GM12874 (cell line): ENCODE results near the gene REPS1.

Source experiments
- TF ChIP-seq, protein P1 (sequence below): IDR thresholded peaks from 2 replicates; pipeline ENCODE4 v1.5.1; 2011; ENCODE audit warnings: low read depth, mild to moderate bottlenecking, control low read depth, low read length, moderate library complexity; ENCODE audit not compliant: insufficient read depth

Gene REPS1

DNA sequence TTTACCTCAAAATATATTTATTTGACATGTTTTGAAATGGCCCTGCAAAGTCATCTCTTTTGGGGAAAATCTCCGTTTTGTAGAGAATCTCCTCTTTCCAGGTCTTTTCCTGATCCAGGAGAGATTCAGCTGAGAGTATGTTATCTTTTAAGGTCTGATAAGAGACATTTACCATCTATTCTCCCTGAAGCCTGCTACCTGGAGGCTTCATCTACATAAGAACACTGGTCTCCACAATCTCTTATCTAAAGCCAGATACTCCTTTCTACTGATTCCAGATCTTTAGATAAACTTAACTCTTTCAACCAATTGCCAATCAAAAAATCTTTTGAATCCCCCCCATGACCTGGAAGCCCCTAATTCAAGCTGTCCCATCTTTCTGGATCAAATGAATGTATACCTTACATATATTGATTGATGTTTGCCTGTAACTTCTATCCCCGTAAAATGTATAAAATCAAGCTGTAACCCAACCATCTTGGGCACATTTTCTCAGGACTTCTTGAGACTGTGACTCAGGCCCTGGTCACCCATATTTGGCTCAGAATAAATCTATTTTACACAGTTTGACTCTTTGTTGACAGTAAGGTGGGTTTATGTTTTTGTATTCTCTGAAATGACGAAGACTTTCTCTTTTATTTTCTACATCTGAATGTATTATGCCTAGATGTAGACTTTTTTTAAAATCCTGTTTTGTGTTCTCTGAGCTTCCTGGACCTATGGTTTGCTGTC, 96.6 kb downstream of the REPS1 start:
- TF ChIP-seq, protein P1, sequence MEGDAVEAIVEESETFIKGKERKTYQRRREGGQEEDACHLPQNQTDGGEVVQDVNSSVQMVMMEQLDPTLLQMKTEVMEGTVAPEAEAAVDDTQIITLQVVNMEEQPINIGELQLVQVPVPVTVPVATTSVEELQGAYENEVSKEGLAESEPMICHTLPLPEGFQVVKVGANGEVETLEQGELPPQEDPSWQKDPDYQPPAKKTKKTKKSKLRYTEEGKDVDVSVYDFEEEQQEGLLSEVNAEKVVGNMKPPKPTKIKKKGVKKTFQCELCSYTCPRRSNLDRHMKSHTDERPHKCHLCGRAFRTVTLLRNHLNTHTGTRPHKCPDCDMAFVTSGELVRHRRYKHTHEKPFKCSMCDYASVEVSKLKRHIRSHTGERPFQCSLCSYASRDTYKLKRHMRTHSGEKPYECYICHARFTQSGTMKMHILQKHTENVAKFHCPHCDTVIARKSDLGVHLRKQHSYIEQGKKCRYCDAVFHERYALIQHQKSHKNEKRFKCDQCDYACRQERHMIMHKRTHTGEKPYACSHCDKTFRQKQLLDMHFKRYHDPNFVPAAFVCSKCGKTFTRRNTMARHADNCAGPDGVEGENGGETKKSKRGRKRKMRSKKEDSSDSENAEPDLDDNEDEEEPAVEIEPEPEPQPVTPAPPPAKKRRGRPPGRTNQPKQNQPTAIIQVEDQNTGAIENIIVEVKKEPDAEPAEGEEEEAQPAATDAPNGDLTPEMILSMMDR = no peak

DNA sequence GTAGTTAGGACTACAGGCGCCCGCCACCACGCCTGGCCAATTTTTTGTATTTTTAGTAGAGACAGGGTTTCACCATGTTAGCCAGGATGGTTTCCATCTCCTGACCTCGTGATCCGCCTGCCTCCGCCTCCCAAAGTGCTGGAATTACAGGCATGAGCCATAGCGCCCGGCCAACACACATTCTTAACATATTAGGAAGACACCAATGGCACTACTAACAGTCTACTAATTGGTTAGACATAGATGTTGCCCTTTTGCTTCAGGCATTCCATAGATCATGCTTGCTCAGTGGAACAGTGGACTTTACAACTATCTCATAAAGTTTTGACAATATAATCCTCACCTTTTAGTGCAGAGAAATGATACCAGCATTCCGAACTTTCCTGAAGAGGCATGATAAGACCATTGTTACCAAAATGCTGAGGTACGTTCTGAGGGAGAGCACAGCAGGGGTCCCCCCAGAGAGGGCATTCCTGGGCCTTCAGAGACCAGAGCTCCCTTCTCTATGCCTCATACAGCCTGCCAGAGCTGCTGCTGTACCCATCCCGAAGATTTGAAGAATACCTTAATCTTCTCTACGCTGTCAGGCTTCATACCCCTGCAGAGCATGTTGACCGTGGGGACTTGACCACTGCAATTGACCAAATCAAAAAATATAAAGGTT, 102.8 kb downstream of the REPS1 start:
- TF ChIP-seq, protein P1 = no peak

DNA sequence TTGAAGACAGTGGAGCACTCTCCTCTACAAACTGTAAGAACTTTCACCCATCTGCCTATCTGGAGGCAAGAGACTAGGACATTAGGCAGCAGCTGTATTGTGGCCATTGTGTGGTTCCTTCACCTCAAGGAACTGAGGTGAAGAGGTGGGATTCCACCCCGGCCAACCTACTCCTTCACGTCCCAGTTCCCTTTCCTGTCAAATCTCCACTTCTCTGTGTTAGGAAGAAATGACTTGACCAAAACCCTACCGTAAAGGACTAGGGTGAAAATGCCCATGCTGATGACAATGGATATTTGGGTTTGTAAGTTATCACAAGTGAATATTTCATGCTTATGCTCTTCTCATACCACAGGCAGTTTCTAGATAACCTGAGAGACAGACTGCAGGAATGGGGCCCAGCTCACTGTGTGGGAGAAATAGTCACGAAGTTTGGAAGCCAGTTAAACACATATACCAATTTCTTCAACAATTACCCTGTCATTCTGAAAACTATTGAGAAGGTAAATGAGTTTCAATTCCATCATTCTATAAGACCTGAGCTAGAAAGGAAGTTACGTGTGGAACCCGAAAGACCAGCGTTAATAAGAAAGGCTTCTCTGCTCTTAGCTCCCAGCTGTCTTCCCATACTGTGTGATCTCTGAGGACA, 105.6 kb downstream of the REPS1 start:
- TF ChIP-seq, protein P1 = no peak

DNA sequence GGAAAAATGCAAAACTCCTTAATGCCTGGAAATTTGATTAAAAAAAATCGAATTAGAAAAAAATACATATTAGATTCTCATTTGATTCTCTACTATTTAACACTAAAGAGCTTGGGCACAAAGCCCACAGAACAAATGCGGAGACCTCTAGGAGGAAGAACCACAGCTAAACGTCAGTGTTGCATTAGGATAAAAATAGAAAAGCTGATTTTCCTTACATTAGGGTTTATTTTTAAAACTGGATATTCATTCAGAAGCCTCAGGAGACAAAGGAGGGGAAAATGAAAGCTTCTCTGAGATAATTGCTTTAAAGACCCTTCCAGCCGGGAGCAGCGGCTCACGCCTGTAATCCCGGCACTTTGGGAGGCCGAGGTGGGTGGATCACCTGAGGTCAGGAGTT, 114.9 kb downstream of the REPS1 start:
- TF ChIP-seq, protein P1 = no peak

DNA sequence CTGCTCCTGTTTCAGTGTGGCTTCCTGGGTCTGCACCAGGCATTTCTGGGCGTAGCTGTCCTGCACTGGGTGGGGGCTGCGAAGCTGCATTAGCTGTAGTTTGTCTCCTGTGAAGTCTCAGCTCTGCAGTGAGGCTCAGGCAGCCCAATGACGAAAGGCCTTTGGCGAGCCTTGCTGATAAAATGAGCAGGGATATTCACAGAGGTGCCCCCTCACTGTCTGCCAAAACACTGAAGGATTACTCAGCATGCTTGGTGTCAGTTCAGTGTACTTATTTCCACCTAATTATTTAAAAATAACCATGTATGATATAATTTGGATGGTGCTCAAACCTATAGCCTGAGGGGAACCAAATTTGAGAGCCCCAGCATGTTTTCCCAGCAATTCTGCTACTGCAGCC, 118.7 kb downstream of the REPS1 start:
- TF ChIP-seq, protein P1 = no peak

DNA sequence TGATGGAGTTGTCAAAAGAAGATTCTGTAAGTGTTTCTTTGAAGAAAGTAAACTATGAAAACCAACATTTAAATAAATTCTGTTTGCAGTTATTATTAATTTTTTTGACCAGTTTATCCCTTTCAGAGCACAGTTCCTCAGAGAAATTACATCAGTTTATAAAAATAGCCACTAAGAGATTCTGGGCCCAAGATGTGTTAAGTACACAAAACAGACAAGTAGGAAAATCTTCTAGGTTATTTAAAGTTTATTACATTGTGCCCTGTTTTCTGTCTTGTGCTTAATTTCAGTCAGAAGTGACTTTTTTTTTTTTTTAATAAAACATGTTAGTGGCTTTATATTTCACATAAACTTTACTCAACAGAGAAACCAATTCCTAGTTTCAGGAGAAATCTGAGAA, 119.9 kb downstream of the REPS1 start:
- TF ChIP-seq, protein P1 = no peak

DNA sequence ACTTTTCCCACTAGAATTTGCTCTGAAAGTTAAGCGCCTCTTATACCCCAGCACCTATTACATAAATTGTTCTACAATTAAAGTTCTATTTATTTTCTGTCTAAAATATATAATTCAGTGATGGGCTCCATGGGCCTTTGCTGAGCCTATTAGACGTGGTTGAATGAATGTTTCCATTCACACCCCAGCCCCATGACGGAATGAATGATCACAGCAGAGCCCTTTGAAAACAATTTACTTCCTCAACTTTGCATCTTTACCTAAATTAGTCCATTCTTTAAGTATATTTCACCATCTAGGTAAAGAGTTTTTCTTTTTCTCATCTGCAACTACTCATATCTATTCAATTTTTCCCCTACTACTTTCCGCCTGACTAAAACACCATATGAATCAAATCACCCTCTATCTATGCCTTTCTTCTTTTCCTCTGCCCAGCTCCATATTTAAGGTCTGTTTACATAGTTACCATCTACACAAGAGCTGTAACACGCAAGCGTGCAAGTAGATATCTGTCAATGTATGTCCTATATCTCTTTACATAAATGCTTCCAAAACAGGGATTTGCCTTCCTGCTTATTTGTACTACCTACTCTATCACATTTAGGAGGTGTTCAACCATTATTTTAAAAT, 122.5 kb downstream of the REPS1 start:
- TF ChIP-seq, protein P1 = no peak
